ENCODE measurements around the gene IGFBPL1. TPM values are rescaled to one million over a fixed set of nuclear protein-coding genes. Genes with fewer than 3 reads are reported as not detected.

The IGFBPL1 gene
- total and polyA plus RNA-seq, 2 of the 8 experiments (the other 6 are each of a cell fraction or from before 2014, with no cell fraction given) = 31.3 to 33.8 TPM

- POLR2A ChIA-PET (ENCODE audit: partially characterized antibody) = no interaction called here
- 86% methylated on average over 6 of the region's 6 CpGs; no CpG with 5 or more reads in 1 of the 2 experiments for WGBS, 2 experiments (ENCODE audit: extremely low coverage in 1 of 2, insufficient coverage in 1 of 2, insufficient read length in 1 of 2, insufficient replicate concordance in 2 of 2, low coverage in 1 of 2, low lambda C conversion rate in 2 of 2, missing lambda C conversion rate in 1 of 2)
- Histone ChIP-seq H2BK12ac (ENCODE audit: low read depth, low read length) (no peak overlapping the region), H3K4ac (replicated peaks; ENCODE audit: insufficient read length, low read depth, low read length) (no peak overlapping the region), H3K23me2 (ENCODE audit: low read depth, low read length) (no peaks in the 10 kb centered on the region), H3K27ac (ENCODE audit: low read depth, low read length) (no peak overlapping the region), H2BK120ac (replicated peaks; ENCODE audit: low read depth, low read length) (no peak overlapping the region), H4K8ac (ENCODE audit: extremely low read depth, insufficient read depth, low read length) (no peak overlapping the region), H2BK15ac (ENCODE audit: low read length) (no peak overlapping the region), H3K56ac (replicated peaks; ENCODE audit: insufficient read length, low read depth, low read length) (no peak overlapping the region), H3K23ac (ENCODE audit: insufficient read length) (no peak overlapping the region), H3K79me2 (ENCODE audit: control insufficient read depth in 1 of 2, insufficient read depth in 2 of 2, low read length in 2 of 2) (no peaks in the 10 kb centered on the region), H2BK5ac (ENCODE audit: low read depth, low read length) (no peak overlapping the region), H3K9ac (replicated peaks in 1 of 4; ENCODE audit: extremely low read depth in 1 of 4, low read depth in 3 of 4, low read length in 3 of 4) (no peak overlapping the region), H3K14ac (ENCODE audit: insufficient read length) (no peak overlapping the region), H3K9me3 (ENCODE audit: insufficient read depth in 2 of 2, low read depth in 1 of 2, low read length in 1 of 2) (no peaks in the 10 kb centered on the region), H3K36me3 (ENCODE audit: control insufficient read depth in 2 of 4, insufficient read depth in 4 of 4, low read length in 3 of 4) (no peaks in the 10 kb centered on the region), H3K79me1 (ENCODE audit: low read depth, low read length) (no peaks in the 10 kb centered on the region), H4K20me1 (replicated peaks in 1 of 2; ENCODE audit: control insufficient read depth in 1 of 2, insufficient read depth in 2 of 2, low read length in 2 of 2) (no peaks in the 10 kb centered on the region), H3K4me1 (replicated peaks in 1 of 4; ENCODE audit: control insufficient read depth in 3 of 4, insufficient read depth in 4 of 4, low read length in 3 of 4) (peaks cover 0 to 4% (median 0%) of the 10 kb centered on the region in 4 experiments; a peak in 1 of 7 replicates), H2BK20ac (ENCODE audit: low read length) (no peak overlapping the region), H4K5ac (ENCODE audit: insufficient read length, low read depth, low read length) (no peak overlapping the region), H3K27me3 (replicated peaks in 1 of 4; ENCODE audit: control insufficient read depth in 3 of 4, extremely low read depth in 1 of 4, insufficient read depth in 3 of 4, low read length in 3 of 4) (peaks cover 0 to 8% (median under 1%) of the 10 kb centered on the region in 4 experiments; a peak in 1 of 7 replicates), H3K4me2 (ENCODE audit: insufficient read depth in 1 of 2, low read depth in 2 of 2, low read length in 2 of 2) (no peak overlapping the region), H2AK5ac (ENCODE audit: low read depth, low read length) (no peak overlapping the region), H3K4me3 (ENCODE audit: extremely low read depth in 1 of 4, insufficient read depth in 2 of 4, low read depth in 3 of 4, low read length in 4 of 4) (no peak overlapping the region), H3K18ac (ENCODE audit: extremely low read depth, low read length) (no peak overlapping the region), H4K91ac (replicated peaks; ENCODE audit: insufficient read length, low read length) (no peak overlapping the region), H2AFZ (ENCODE audit: low read length) (no peak overlapping the region)
- CTCF ChIA-PET (ENCODE audit: partially characterized antibody) = interaction anchor here (1.6 to 4.1 kb wide), 4 partner anchors 15 to 446 kb away, joined by 3 to 25 read pairs (median 14); no protein-coding TSS in a partner anchor
- DNase-seq (ENCODE audit: low read depth in 1 of 2, low spot score in 2 of 2) (no peak), FAIRE-seq (no peak)
- TF ChIP-seq RXRA (IDR thresholded peaks at IDR 0.05; ENCODE audit: insufficient read depth, low read depth, low read length) (no peak), CREB1 (IDR thresholded peaks at IDR 0.05) (no peak), TAF1 (IDR thresholded peaks at IDR 0.05; ENCODE audit: low read depth, low read length) (no peak), GABPA (IDR thresholded peaks at IDR 0.05; ENCODE audit: borderline replicate concordance, insufficient read depth, low read length) (no peak), USF2 (IDR thresholded peaks at IDR 0.05; ENCODE audit: low read length) (no peak), PHF8 (conservative IDR thresholded peaks at IDR 0.05; ENCODE audit: low read depth, low read length) (no peak), TAF7 (optimal IDR thresholded peaks at IDR 0.05; ENCODE audit: borderline replicate concordance, low read depth, low read length) (no peak), BACH1 (IDR thresholded peaks at IDR 0.05; ENCODE audit: low read length) (no peak), EZH2 (IDR thresholded peaks at IDR 0.05; ENCODE audit: low read depth, low read length, severe bottlenecking) (no peak), SP4 (IDR thresholded peaks at IDR 0.05; ENCODE audit: low read length) (no peak), TCF12 (IDR thresholded peaks at IDR 0.05; ENCODE audit: low read depth, low read length) (no peak), CHD2 (IDR thresholded peaks at IDR 0.05; ENCODE audit: low read length) (no peak), NRF1 (IDR thresholded peaks at IDR 0.05; ENCODE audit: low read depth, low read length) (no peak), SP2 (IDR thresholded peaks at IDR 0.05; ENCODE audit: low read length) (no peak), EP300 (IDR thresholded peaks at IDR 0.05; ENCODE audit: borderline replicate concordance in 1 of 2, low read depth in 2 of 2, low read length in 2 of 2) (no peak)
Measured at GRCh38 chr9:38359297-38359653, 65.0 kb downstream of the IGFBPL1 start.

All from H1 (cell line).